T-helper 2 cell treated with Interferon-gamma antibody and Interleukin-4, amounts not matched to agents 5 μg/mL and 100 μg/mL, for 36 hours (primary cell): ENCODE measurements around the gene POR.

Experiments used
- DNase-seq: peaks from one replicate; pipeline ENCODE4 v3.0.0; 2021; ENCODE audit warnings: low spot score
- H3K27ac Mint-ChIP-seq: one replicate; pipeline ENCODE4 v1.8.0; 2021; ENCODE audit warnings: mild to moderate bottlenecking, mixed read lengths
- H3K27me3 Mint-ChIP-seq: one replicate; pipeline ENCODE4 v1.8.0; 2021; ENCODE audit warnings: low read depth, mixed read lengths
- H3K36me3 Mint-ChIP-seq: one replicate; pipeline ENCODE4 v1.8.0; 2021; ENCODE audit warnings: low read depth, mixed read lengths
- H3K4me1 Mint-ChIP-seq: one replicate; pipeline ENCODE4 v1.8.0; 2021; ENCODE audit warnings: low read depth, mixed read lengths
- H3K4me3 Mint-ChIP-seq: one replicate; pipeline ENCODE4 v1.8.0; 2022; ENCODE audit warnings: mild to moderate bottlenecking, moderate library complexity, mixed read lengths
- H3K9me3 Mint-ChIP-seq: one replicate; pipeline ENCODE4 v1.8.0; 2021; ENCODE audit warnings: mixed read lengths

Gene POR

GRCh38 chr7:76031964-76032363 lies 117.0 kb downstream of the POR start:
- Mint-ChIP-seq H3K27me3 (no peaks in the 10 kb centered on the region), H3K4me3 (no peak overlapping the region), H3K36me3 (no peaks in the 10 kb centered on the region), H3K9me3 (no peaks in the 10 kb centered on the region), H3K27ac (no peak overlapping the region), H3K4me1 (peaks cover 11% of the 10 kb centered on the region)
- DNase-seq: no peak
